Endodermal cell (in vitro differentiated cells): Measurements from ENCODE around the gene MACROD2. TPM values are rescaled to one million over a fixed set of nuclear protein-coding genes. Genes with fewer than 3 reads are reported as not detected.

Source experiments
- DNase-seq: peaks from one replicate; pipeline ENCODE4 v3.0.0-alpha.2; 2017
- H3K27ac ChIP-seq: 2 replicates; pipeline ENCODE4 v1.5.1; 2013; ENCODE audit warnings: mild to moderate bottlenecking, low read depth, low read length, moderate library complexity
- H3K27me3 ChIP-seq: 2 replicates; pipeline ENCODE4 v1.6.1; 2013; ENCODE audit warnings: mild to moderate bottlenecking, low read length, moderate library complexity; ENCODE audit not compliant: insufficient read depth, control insufficient read depth, poor library complexity, severe bottlenecking
- H3K36me3 ChIP-seq: 2 replicates; pipeline ENCODE4 v1.7.0; 2013; ENCODE audit warnings: mild to moderate bottlenecking, low read length, moderate library complexity; ENCODE audit not compliant: control insufficient read depth, insufficient read depth
- H3K4me1 ChIP-seq: one replicate; pipeline ENCODE4 v1.7.0; 2013; ENCODE audit warnings: low read length; ENCODE audit not compliant: control insufficient read depth, insufficient read depth
- H3K4me3 ChIP-seq: 2 replicates; pipeline ENCODE4 v1.5.1; 2013; ENCODE audit warnings: mild to moderate bottlenecking, low read length, moderate library complexity
- H3K9ac ChIP-seq: 2 replicates; pipeline ENCODE4 v1.6.1; 2013; ENCODE audit warnings: mild to moderate bottlenecking, low read length, moderate library complexity; ENCODE audit not compliant: poor library complexity, severe bottlenecking; ENCODE audit errors: extremely low read depth
- H3K9me3 ChIP-seq: 2 replicates; pipeline ENCODE4 v1.6.1; 2013; ENCODE audit warnings: mild to moderate bottlenecking, low read length, moderate library complexity; ENCODE audit not compliant: control insufficient read depth
- H3K27ac Mint-ChIP-seq: 2 replicates; pipeline ENCODE4 v1.8.0; 2020; ENCODE audit warnings: mixed read lengths
- H3K27me3 Mint-ChIP-seq: 2 replicates; pipeline ENCODE4 v1.8.0; 2021; ENCODE audit warnings: mild to moderate bottlenecking, mixed read lengths; ENCODE audit not compliant: insufficient read depth
- H3K36me3 Mint-ChIP-seq: 2 replicates; pipeline ENCODE4 v1.8.0; 2020; ENCODE audit warnings: low read depth, mixed read lengths
- H3K4me1 Mint-ChIP-seq: 2 replicates; pipeline ENCODE4 v1.8.0; 2020; ENCODE audit warnings: mixed read lengths
- H3K4me3 Mint-ChIP-seq: 2 replicates; pipeline ENCODE4 v1.8.0; 2020; ENCODE audit warnings: mild to moderate bottlenecking, moderate library complexity, mixed read lengths
- H3K9me3 Mint-ChIP-seq: 2 replicates; pipeline ENCODE4 v1.8.0; 2020; ENCODE audit warnings: mild to moderate bottlenecking, mixed read lengths
- CTCF ChIP-seq: fragments of 200-600 bp; sonication (generic); conservative IDR thresholded peaks from 2 replicates; pipeline ENCODE4 v1.5.0; 2021; ENCODE audit warnings: antibody characterized with exemption, mild to moderate bottlenecking
- WGBS, 2 experiments: methylation state at CpG; one replicate each; pipeline versions ENCODE4 v1.1.5 to v1.1.7; 2013; ENCODE audit warnings: missing lambda C conversion rate in 2 of 2, mixed read lengths in 1 of 2; ENCODE audit not compliant: insufficient coverage in 1 of 2, insufficient read length in 1 of 2; 5-methylcytosine and 5-hydroxymethylcytosine counted together
- total RNA-seq, 2 donors: library from RNA; stranded (reverse); fragmentation: NEBNext Ultra II Directional in 1 of 2; extraction: Animal tissue kit (Norgen Biotek cat#: 25700) in 1 of 2; gene quantifications; 2 replicates in 1 of 2; 3 replicates in 1 of 2; pipeline ENCODE4 v1.2.1, GENCODE V29; 2021

The MACROD2 gene
- total RNA-seq, 2 donors from 2014 or later: 2.3 to 4.8 TPM

GRCh38 chr20:15546525-15547023 lies 1551.3 kb downstream of the MACROD2 start:
- no peak overlapping the region for H3K4me3 ChIP-seq
- TF ChIP-seq CTCF: no peak
- H3K27me3 ChIP-seq: no peaks in the 10 kb centered on the region
- Mint-ChIP-seq H3K4me3 (no peak overlapping the region), H3K36me3 (no peaks in the 10 kb centered on the region), H3K9me3 (peaks cover 3% of the 10 kb centered on the region), H3K27me3 (no peaks in the 10 kb centered on the region), H3K4me1 (no peaks in the 10 kb centered on the region), H3K27ac (no peak overlapping the region)
- no peak overlapping the region for H3K27ac ChIP-seq
- no peak overlapping the region for H3K9ac ChIP-seq
- peaks cover 4% of the 10 kb centered on the region for H3K9me3 ChIP-seq
- no peaks in the 10 kb centered on the region for H3K36me3 ChIP-seq
- DNase-seq: no peak
- H3K4me1 ChIP-seq: no peaks in the 10 kb centered on the region
- 85 to 96% methylated on average over 2 of the region's 2 CpGs for WGBS, 2 experiments

GRCh38 chr20:15547119-15547518 lies 1551.8 kb downstream of the MACROD2 start:
- TF ChIP-seq CTCF: no peak
- Histone ChIP-seq H3K4me1 (no peaks in the 10 kb centered on the region), H3K36me3 (no peaks in the 10 kb centered on the region), H3K27ac (no peak overlapping the region), H3K9me3 (peaks cover 7% of the 10 kb centered on the region), H3K4me3 (no peak overlapping the region), H3K27me3 (no peaks in the 10 kb centered on the region), H3K9ac (no peak overlapping the region)
- Mint-ChIP-seq H3K4me3 (no peak overlapping the region), H3K27ac (no peak overlapping the region), H3K4me1 (no peaks in the 10 kb centered on the region), H3K36me3 (no peaks in the 10 kb centered on the region), H3K9me3 (peaks cover 5% of the 10 kb centered on the region), H3K27me3 (no peaks in the 10 kb centered on the region)
- no peak for DNase-seq
- 94 to 96% methylated on average over 3 of the region's 3 CpGs for WGBS, 2 experiments

- no peak for DNase-seq
- no peak overlapping the region for H3K27ac ChIP-seq
- Mint-ChIP-seq H3K4me3 (no peak overlapping the region), H3K4me1 (no peaks in the 10 kb centered on the region), H3K27ac (no peak overlapping the region), H3K9me3 (peaks cover 15% of the 10 kb centered on the region), H3K27me3 (no peaks in the 10 kb centered on the region), H3K36me3 (no peaks in the 10 kb centered on the region)
- WGBS, 2 experiments: 94% methylated on average over 1 of the region's 2 CpGs; no CpG with 5 or more reads in 1 of the 2 experiments
- no peaks in the 10 kb centered on the region for H3K36me3 ChIP-seq
- no peaks in the 10 kb centered on the region for H3K4me1 ChIP-seq
- H3K4me3 ChIP-seq: no peak overlapping the region
- no peaks in the 10 kb centered on the region for H3K27me3 ChIP-seq
- H3K9ac ChIP-seq: no peak overlapping the region
- peaks cover 20% of the 10 kb centered on the region for H3K9me3 ChIP-seq
- no peak for TF ChIP-seq CTCF
These were observed 1555.0 kb downstream of the MACROD2 start for GRCh38 chr20:15550116-15550870.
